ENCODE measurements around the gene DTX4.

Gene DTX4

DNA sequence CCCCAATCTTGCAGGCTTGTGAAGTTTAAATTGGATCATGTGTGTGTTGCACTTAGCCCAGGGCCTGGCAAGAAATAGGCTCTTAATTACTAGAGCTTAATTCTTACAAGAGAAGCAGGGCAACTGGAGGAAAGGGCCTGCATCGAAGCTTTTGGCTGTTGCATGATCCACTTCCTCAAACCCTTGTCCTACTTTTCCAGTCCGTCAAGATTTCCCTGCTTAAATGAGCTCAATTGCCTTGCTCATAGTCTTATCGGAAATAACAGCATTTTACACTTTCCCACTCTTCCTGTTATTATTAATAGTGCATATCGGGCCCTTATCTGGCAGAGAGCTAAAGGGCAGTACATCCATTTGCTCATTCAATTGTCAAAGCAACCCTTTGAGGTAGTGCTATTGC, 18.1 kb downstream of the DTX4 start:
- Histone ChIP-seq H3K79me2 (ENCODE audit: insufficient read depth, low read length) (no peaks in the 10 kb centered on the region), H3K9ac (ENCODE audit: low read length) (no peak overlapping the region), H3K4me1 (ENCODE audit: insufficient read depth, low read length, severe bottlenecking) (peaks cover 6% of the 10 kb centered on the region), H4K20me1 (ENCODE audit: insufficient read depth, low read length) (no peaks in the 10 kb centered on the region), H3K4me3 (ENCODE audit: low read depth, low read length, poor library complexity, severe bottlenecking) (no peak overlapping the region), H3K4me2 (ENCODE audit: low read length) (no peak overlapping the region), H3K9me2 (ENCODE audit: low read depth, low read length) (no peaks in the 10 kb centered on the region), H3K27me3 (ENCODE audit: insufficient read depth, low read length) (no peaks in the 10 kb centered on the region), H3K27ac (ENCODE audit: low read depth, low read length, poor library complexity, severe bottlenecking) (no peak overlapping the region), H3K36me3 (ENCODE audit: insufficient read depth, low read length) (no peaks in the 10 kb centered on the region), H3F3A (ENCODE audit: insufficient read depth, low read length) (no peaks in the 10 kb centered on the region), H2AFZ (ENCODE audit: low read length) (no peak overlapping the region), H3K9me3 (ENCODE audit: low read length) (no peaks in the 10 kb centered on the region)
- TF ChIP-seq EZH2 (IDR thresholded peaks at IDR 0.05; ENCODE audit: borderline replicate concordance, low read length): no peak
- TF ChIP-seq, protein P1, sequence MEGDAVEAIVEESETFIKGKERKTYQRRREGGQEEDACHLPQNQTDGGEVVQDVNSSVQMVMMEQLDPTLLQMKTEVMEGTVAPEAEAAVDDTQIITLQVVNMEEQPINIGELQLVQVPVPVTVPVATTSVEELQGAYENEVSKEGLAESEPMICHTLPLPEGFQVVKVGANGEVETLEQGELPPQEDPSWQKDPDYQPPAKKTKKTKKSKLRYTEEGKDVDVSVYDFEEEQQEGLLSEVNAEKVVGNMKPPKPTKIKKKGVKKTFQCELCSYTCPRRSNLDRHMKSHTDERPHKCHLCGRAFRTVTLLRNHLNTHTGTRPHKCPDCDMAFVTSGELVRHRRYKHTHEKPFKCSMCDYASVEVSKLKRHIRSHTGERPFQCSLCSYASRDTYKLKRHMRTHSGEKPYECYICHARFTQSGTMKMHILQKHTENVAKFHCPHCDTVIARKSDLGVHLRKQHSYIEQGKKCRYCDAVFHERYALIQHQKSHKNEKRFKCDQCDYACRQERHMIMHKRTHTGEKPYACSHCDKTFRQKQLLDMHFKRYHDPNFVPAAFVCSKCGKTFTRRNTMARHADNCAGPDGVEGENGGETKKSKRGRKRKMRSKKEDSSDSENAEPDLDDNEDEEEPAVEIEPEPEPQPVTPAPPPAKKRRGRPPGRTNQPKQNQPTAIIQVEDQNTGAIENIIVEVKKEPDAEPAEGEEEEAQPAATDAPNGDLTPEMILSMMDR (IDR thresholded peaks at IDR 0.05; ENCODE audit: low read length): no peak

DNA sequence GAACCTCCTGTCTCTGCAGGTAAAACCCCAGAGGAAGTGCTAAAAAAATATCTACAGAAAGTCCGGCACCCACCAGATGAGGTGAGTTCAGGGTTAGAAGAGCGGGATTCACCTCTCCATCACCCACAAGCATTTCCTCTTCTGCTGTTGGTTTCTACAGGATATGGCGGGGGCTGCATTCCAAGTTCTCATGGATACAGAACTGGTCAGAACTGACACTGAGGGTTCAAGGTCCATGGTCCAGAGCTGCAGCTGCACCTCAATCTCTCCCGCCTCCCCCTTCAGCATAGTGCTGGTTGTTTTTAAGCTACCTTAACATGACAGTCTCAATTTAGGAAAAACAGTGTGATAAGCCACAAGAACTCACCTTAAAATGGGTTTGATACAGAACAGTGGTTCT, 19.2 kb downstream of the DTX4 start:
- Histone ChIP-seq H4K20me1 (ENCODE audit: insufficient read depth, low read length) (no peaks in the 10 kb centered on the region), H3K79me2 (ENCODE audit: insufficient read depth, low read length) (no peaks in the 10 kb centered on the region), H3K4me2 (ENCODE audit: low read length) (no peak overlapping the region), H2AFZ (ENCODE audit: low read length) (no peak overlapping the region), H3K4me1 (ENCODE audit: insufficient read depth, low read length, severe bottlenecking) (peaks cover 5% of the 10 kb centered on the region), H3F3A (ENCODE audit: insufficient read depth, low read length) (no peaks in the 10 kb centered on the region), H3K27ac (ENCODE audit: low read depth, low read length, poor library complexity, severe bottlenecking) (no peak overlapping the region), H3K27me3 (ENCODE audit: insufficient read depth, low read length) (no peaks in the 10 kb centered on the region), H3K36me3 (ENCODE audit: insufficient read depth, low read length) (no peaks in the 10 kb centered on the region), H3K9me3 (ENCODE audit: low read length) (no peaks in the 10 kb centered on the region), H3K9me2 (ENCODE audit: low read depth, low read length) (no peaks in the 10 kb centered on the region), H3K9ac (ENCODE audit: low read length) (no peak overlapping the region), H3K4me3 (ENCODE audit: low read depth, low read length, poor library complexity, severe bottlenecking) (no peak overlapping the region)
- TF ChIP-seq, protein P1 (IDR thresholded peaks at IDR 0.05; ENCODE audit: low read length): no peak
- TF ChIP-seq EZH2 (IDR thresholded peaks at IDR 0.05; ENCODE audit: borderline replicate concordance, low read length): no peak

DNA sequence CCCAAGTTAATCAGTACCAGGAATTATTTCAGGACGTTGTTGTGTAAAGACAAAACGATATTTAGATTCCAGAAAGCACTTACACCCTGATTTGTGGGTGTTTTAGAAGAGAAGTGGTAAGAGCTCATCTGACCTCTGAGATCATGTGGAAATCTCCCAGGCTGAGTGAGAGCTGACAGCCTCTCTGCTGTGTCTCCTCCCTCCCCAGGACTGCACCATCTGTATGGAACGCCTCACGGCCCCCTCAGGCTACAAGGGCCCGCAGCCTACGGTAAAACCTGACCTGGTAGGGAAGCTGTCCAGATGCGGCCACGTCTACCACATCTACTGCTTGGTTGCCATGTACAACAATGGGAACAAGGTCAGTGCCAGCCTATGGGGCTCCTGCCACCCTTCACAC, 20.0 kb downstream of the DTX4 start:
- Histone ChIP-seq H3F3A (ENCODE audit: insufficient read depth, low read length) (no peaks in the 10 kb centered on the region), H3K9ac (ENCODE audit: low read length) (no peak overlapping the region), H3K4me2 (ENCODE audit: low read length) (no peak overlapping the region), H3K9me3 (ENCODE audit: low read length) (no peaks in the 10 kb centered on the region), H3K27me3 (ENCODE audit: insufficient read depth, low read length) (no peaks in the 10 kb centered on the region), H3K36me3 (ENCODE audit: insufficient read depth, low read length) (no peaks in the 10 kb centered on the region), H3K79me2 (ENCODE audit: insufficient read depth, low read length) (no peaks in the 10 kb centered on the region), H4K20me1 (ENCODE audit: insufficient read depth, low read length) (no peaks in the 10 kb centered on the region), H3K27ac (ENCODE audit: low read depth, low read length, poor library complexity, severe bottlenecking) (no peak overlapping the region), H3K4me1 (ENCODE audit: insufficient read depth, low read length, severe bottlenecking) (no peaks in the 10 kb centered on the region), H3K9me2 (ENCODE audit: low read depth, low read length) (no peaks in the 10 kb centered on the region), H2AFZ (ENCODE audit: low read length) (no peak overlapping the region), H3K4me3 (ENCODE audit: low read depth, low read length, poor library complexity, severe bottlenecking) (no peak overlapping the region)
- TF ChIP-seq, protein P1 (IDR thresholded peaks at IDR 0.05; ENCODE audit: low read length): no peak
- no peak for TF ChIP-seq EZH2 (IDR thresholded peaks at IDR 0.05; ENCODE audit: borderline replicate concordance, low read length)
